SW480 (cell line): ENCODE measurements around the gene MAPK8IP3.

Source experiments
- DNase-seq: peaks from one replicate; pipeline ENCODE4 v3.0.0-alpha.2; 2016; ENCODE audit warnings: low spot score

Gene MAPK8IP3

DNA sequence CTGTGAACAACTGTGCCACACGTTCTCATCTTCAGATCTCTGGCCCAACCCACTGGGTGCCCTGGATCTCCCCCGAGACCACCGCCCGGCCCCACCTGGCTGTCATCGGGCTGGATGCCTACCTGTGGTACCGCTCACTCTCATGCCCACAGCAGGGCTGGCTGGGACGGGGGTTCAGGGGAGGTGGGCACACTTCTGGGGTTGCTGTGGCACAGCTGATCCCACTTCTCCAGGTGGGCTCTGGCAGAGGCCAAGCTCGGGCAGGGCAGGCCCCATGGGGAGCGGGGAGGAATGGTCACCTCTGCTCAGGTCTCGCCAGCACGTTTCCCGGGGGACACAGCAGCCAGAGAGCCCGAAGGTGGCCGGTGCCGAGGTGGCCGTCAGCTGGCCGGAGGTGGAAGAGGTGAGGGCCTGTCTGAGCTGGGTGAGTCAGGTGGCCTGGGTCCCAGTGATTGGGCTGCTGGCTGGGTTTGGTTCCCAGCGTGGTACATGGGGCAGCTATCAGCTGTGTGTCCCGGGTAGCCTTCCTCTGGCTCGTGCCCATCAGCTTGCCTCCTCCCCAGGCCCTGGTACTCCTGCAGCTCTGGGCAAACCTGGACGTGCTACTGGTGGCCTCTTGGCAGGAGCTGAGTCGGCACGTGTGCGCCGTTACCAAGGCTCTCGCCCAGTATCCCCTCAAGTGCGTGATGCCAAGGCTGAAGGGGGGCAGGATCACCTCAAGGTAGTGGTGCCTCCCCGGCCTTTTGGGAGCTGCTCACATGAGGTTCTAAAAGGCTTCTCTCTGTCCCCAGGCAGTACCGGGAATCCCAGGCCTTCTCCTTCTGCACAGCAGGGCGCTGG lies 69.2 kb downstream of the MAPK8IP3 start:
- DNase-seq, result no peak

DNA sequence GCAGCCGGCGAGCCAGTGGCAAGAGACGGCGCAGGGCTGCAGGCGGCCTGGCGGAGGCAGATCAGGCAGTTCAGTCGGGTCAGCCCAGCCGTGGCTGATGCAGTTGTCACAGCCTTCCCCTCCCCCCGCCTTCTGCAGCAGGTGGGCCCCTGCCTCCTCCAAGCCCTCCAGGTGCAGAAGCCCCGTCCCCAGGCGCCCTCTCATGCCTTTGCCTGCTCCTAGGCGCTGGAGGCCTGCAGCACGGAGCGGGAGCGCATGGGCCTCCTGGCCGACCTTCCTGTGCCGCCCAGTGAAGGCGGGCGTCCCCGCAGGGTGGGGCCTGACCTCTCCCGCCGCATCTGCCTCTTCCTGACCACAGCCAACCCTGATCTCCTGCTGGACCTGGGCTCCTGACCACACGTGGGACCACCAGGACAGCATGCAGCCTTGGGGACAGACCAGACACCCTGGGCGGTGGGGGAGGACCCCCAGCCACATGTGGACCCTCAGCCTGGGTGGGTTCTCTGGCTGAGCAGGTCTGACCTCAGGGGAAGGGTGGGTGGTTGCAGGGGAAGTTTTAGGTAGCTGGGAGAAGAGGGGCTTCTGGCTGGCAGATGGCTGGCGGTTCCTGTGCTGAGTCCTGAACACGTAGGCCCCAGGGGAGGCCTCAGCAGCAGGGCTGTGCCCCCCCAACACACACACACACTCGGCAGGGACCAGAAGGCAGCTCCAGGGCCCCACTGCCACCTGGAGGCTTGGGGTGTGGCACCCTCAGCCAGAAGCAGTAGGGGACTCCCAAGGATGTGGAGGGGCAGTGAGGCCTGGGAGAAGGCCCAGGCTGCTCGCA lies 70.1 kb downstream of the MAPK8IP3 start:
- no peak for DNase-seq

DNA sequence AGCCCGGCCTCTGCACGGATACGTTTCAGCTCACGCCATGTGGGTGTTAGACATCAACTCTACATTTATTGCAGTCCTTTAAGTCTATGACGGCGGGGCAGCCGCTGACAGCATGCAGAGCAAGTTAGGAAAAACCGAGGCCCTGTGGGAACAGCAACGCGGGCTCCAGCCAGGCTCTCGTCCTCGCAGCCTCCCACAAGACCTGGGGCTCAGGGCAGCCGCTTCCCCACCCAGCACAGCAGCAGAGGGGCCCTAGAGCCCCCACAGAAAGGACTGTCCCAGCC lies 70.6 kb downstream of the MAPK8IP3 start:
- DNase-seq, result no peak

DNA sequence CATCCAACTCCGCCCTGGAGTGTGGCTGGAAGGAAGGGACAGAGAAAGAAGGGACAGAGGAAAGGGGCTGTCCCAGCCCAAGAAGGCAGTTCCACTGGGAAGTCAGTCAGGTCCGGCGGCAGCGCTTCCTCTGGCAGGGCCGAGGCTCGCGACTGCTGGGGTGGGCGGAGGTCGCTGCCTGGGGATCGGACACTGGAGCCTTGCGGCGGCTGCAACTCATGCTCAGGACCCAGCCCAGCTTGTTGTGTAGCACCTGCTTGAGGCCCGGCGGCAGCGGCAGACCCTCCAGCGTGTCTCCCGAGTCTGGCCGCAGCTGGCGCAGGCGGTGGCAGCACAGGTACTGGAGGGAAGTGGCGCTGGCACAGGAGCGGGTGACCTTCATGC lies 71.0 kb downstream of the MAPK8IP3 start:
- no peak for DNase-seq

DNA sequence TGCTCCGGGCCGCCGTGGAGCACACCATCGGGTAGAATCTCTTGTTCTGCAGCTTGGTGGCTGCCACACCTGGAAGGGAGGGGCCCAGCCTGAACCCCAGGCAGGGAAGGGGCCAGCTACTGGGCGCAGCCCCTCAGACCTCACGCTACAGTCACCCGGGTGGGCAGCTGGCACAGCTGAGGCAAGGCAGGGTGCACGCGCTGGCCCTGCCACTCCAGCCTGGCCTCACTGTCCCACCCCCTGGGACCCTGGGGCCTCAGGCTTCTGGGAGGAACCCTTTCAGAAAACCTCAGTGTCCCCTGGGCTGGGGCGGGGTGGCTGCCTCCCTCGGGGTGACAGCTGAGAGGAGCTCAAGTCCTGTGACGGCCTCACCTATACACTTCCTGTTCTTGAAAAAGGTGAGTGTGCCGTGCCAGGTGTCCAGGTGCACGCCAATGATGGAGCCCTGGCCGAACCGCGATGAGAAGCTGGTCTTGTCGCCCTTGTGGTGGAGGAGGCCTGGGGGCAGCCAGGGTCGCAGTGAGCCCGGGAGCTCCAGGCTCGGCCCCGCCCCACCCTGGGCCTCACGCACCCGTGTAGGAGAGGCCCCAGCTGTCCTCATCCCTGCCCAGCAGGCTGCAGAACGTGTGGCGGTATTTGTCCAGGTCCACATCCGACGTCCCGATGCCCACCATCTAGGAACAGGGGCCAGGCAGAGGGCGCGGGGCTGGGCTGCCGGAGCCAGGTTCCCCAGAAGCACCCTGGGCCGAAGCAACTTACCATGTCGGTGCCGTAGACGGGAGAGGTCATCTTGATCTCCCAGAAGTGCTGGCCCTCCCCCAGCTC lies 71.6 kb downstream of the MAPK8IP3 start:
- no peak for DNase-seq

DNA sequence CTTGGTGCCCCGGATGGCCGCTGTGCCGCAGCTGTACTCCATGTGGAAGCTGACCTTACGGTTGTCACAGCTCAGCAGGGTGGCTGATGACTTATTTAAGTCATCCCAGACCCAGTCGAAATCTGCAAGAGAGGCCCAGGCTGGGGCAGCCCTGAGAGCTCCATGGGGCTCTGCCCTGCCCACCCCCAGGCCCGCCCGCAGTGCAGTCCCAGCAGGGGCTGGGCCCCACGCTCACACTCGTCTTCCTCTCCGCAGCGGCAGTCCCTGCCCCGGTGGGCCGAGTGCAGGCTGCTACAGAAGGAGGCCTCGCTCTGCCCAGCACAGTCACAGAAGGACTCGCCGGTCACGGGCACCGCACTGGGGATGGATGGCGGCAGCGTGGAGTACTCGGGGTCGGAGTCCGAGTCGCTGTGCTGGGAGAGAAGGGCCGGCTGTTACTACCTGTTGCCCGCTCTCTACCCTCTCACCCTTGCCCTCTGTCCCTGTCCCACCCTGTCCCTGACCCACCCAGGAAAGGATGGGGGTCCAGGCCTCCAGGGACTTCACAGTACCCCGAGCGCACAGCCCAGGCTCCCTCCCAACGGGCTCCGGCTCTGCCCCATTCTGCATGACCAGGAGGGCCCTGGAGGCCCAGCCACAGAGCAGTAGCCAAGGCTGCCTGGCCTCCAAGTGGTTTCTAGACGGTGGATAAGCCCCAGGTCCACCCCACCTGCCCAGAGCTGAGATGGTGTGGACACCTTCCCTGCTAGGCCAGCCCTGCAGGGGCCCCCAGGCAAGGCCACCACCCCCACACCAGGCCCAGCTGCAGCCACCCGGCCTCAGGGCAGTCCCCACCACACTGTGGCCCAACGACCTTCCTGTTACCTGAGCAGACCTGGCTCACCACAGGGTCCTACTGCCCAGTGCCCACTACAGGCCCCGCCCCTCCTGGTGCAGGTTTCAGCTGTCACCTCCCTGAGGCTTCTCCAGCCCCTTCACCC lies 72.5 kb downstream of the MAPK8IP3 start:
- DNase-seq, result no peak

DNA sequence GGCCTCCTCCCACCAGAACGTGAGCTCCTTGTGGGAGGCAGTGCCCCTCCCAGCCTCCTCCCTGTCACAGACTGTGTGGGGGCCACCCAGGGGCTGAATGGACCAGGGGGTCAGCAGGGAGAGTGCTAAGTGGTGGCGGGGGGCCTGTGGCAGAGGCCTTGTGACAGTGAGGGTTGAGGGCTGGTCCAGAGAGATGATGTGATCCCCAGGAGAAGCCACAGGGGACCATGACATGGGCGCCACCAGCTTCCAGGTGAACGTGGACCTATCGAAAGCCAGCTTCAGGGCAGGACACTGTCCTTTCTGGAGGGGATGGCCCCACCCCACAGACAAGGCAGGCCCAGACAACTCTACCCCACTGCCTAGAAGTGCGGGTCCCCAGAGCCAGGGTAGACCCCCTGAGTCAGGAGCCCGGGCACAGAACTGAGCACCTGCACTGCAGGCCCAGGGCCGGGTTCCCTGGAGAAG lies 73.3 kb downstream of the MAPK8IP3 start:
- no peak for DNase-seq

DNA sequence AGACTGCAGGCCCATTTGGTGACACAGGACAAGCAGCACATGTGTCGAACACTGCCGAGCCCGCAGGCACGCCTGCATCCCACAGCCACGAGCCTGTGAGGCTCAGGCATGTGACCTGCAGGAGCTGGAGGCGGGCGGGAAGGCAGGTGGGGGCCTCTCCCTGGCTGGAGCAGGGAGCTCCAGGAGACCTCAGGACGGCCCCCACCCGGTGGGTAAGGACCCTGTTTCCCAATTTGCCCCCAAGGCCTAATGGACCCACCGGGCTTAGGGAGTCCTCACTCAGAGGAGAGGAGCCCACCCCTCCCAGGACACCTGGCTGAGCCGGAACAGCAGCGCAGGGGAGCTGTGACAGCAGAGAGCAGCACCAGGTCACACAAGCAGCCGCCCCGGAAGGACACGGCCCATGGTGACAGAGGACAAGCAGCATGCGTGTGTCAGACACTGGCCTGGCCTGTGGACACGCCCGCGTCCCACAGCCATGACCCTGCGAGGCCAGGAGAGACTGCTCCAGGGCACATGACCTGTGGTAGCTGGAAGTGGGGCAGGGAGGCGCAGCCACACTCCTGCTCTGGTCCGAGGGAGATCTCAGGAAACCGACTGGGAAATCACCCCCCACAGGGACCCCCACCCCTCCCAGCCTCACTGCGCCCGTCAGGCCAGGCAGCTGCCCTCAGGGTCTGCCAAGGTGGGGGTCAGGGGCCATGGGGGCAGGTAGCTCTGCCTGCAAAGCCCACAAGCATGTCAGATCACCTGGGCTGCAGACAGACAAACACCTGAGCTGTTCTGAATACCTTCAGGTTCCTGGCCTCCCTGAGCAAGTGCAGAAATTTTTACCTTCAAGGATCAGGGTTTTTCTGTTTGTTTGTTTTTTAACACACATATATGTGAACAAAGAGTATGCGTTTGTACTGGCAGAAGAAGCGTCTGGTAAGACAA lies 74.0 kb downstream of the MAPK8IP3 start:
- DNase-seq, result no peak

DNA sequence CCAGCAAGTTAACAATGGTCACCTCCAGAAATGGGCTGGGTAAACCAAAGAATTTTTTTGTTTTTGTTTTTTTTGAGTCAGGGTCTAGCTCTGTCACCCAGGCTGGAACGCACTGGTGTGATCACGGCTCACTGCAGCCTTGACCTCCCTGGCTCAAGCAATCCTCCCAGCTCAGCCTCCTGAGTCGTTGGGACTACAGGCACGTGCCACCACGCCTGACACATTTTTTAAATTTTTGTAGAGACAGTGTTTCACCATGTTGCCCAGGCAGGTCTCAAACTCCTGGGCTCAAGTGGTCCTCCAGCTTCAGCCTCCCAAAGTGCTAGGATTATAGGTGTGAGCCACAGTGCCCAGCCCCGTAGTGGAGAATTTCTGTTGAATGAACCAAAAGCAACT lies 74.7 kb downstream of the MAPK8IP3 start:
- no peak for DNase-seq

DNA sequence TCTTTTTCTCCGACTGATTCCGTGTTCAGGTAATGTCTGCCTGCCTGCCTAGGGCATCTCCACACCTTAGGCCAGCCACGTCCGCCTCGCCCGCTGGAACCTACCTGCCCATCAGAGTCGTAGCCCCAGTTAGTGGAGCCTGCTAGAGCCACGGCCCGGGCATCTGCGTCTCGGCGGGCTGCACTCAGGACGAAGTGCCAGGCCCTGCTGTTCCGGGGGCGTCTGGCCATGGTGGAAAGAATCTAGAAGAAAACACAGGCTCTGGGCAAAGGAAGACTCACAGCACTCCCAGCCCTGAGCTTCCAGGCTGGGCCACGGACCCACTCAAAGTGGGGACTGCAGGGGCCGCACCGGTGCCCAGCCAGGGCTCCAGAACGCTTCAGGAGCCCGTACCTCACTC lies 75.3 kb downstream of the MAPK8IP3 start:
- no peak for DNase-seq

DNA sequence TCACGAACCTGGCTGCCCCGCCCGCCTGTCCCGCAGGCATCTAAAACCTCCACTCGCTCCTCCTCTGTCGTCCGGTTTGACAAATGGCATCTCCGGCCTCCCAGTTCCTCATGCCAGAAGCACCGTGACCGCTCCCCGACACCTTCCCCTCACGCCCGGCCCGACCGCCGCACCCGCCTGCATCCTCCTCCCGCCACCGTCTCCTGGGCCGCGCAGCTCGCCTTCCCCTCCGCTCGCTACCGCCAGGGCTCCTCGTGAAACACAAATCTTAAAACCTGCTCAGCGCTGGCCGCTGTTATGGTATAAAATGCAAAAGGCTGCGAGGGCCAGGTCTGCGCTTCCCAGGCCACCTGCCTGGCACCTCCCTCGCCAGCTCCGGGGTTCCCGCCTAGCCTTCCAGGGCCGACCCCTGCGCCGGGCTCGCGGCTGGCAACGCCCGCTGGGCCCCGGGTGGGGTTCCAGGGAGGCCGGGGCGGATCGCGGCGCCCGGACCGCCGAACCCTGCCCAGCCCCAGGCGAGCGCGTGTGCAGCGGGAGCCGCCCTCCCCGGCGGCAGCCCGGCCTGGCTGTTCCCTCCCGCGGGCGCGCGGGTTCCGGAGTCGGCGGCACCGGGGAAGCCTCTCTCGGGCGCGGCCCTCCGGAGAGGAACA lies 75.9 kb downstream of the MAPK8IP3 start:
- peak; percentile 54 for DNase-seq

DNA sequence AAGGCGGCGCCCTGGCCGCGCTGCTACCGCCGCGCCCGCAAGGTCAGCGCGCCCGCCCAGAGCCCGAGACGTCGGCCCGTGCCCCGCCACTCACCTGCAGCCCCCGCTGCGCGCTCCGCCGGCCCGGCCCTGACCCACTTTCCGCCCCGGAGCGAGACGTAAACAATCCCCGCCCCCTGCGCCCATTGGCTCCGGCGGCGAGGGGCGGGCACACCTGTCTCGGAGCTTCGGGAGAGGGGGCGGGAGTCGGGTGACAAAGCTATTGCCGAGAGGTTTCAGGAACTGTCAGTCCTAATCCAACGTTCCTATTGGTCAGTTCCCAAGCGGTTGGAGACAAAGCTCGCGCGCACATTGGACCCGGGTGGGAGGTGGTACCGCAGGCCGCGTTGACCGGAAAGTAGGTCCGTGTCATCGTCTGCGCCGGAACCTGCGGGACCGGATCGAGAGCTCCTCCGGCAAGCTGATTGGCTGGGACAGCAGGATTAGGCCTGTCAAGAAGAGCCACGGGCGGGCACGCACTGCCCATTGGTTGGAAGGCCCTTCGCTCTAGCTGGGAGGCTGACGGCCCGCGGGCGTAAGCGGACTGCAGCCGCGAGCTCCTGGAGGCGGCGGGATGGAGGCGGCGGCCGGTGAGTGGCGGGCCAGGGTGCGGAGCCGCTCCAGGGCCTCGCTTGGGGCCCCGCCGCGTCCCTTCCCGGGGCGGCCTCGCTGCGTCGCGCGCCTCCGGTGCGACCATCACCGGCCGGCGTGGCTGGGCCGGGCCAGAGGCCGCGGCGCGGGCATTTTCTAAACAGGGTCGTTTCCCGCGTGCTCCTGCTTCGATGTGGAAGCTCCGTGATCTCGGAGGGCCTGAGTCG lies 76.6 kb downstream of the MAPK8IP3 start, which contains the start of the genes NUBP2 and SPSB3:
NUBP2 (plus strand) TSS at position 553 of the 857 bp plus-strand sequence; CDS start at position 614, 61 bp downstream.
SPSB3 (minus strand) TSS at position 164 of the 857 bp plus-strand sequence. CDS start 1,088 bp downstream, outside the sequence.
- DNase-seq, result peak; percentile 99

DNA sequence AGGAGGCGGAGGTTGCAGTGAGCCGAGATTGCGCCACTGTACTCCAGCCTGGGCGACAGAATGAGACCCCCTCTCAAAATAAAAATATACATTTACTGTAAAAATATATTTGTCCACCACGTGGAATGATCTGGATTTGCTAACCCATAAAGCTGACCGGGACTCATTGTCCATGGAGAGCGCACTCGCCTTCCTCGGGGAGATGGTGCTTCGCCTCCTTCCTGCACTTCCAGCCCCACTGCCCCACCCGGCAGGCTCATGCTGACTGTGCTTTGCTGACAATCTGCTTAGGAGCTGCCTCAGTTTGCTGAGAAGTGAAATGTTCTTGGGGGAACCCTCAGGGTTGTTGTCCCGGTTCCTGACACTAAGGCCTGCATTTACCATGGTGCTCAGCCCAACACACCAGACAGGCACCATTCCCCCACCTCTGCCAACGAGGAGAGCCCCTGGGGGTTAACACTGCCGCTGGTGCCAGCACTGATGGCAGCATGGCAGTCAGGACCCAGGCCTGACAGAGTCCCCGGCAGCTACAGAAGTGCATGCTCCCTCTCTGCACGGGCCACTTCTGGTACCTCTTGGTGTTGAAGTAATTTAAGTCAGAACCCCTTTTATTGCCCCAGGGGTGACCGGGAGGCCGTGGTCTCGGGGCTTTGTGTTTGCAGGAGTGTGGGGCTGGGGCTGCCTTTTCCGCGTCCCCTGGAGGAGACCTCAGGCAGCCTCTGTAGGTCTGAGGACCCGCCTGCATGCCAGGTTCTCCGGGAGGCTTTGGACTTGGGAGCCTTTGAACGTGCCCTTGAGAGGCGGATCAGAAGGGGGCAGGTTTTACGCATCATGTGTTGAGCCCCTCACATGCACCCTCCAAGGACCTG lies 79.2 kb downstream of the MAPK8IP3 start:
- DNase-seq, result no peak

DNA sequence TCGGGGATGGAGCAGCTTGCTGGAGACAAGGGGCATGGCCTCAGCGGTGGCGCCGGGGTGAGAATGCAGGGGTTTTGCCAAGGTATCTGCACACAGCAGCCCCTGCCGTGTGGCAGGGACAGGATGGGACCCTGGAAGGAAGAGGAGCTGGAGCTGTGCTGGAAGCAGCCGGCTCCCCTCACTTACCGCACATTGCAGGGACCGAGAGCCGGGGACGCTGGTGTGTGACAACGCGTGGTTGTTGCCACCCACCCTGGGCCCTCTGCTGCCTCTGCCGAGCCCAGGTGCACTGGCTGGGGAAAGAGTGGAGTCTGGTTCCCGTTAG lies 79.8 kb downstream of the MAPK8IP3 start:
- no peak for DNase-seq

DNA sequence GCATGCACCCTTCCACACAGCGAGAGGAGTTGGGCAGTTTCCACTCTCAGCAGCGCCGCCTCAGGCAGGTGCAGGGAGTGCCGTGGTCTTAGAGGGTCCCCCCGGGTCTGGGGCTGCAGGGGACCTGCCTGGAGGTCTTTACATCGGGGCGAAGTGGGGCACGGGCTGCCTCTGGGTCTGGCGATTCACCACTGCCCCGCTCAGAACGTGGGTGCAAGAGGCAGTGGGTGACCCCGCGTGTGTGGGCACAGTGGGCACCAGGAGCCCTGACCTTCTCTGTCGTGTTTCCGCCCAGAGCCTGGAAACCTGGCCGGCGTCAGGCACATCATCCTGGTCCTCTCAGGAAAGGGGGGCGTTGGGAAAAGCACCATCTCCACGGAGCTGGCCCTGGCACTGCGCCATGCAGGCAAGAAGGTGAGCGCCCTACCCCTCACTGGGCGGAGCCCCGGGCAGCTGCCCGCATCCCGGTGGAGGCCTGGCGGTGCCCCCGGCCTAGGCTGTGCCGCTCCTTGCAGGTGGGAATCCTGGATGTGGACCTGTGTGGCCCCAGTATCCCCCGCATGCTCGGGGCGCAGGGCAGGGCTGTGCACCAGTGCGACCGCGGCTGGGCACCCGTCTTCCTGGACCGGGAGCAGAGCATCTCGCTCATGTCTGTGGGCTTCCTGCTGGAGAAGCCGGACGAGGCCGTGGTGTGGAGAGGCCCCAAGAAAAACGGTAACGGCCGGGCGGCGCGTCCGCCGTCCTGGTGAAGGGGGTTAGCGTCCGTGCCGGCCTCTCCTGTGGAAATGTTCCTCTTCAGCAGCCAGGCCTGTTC lies 80.5 kb downstream of the MAPK8IP3 start:
- no peak for DNase-seq

DNA sequence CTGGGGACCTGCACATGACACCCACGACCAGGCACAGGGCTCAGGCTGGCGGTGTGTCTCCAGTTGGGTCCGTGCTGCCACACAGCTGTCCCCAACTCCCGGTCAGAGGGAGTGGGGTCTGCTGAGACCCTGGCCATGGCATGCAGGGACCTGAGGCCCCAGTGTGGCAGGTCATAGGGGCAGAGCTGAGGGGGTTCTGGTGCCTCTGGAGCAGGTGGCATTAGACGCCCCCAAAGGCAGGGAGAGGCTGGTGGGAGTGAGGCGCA lies 81.0 kb downstream of the MAPK8IP3 start:
- no peak for DNase-seq
